ENCODE data around the gene CHRNA4.

CHRNA4 gene

DNA sequence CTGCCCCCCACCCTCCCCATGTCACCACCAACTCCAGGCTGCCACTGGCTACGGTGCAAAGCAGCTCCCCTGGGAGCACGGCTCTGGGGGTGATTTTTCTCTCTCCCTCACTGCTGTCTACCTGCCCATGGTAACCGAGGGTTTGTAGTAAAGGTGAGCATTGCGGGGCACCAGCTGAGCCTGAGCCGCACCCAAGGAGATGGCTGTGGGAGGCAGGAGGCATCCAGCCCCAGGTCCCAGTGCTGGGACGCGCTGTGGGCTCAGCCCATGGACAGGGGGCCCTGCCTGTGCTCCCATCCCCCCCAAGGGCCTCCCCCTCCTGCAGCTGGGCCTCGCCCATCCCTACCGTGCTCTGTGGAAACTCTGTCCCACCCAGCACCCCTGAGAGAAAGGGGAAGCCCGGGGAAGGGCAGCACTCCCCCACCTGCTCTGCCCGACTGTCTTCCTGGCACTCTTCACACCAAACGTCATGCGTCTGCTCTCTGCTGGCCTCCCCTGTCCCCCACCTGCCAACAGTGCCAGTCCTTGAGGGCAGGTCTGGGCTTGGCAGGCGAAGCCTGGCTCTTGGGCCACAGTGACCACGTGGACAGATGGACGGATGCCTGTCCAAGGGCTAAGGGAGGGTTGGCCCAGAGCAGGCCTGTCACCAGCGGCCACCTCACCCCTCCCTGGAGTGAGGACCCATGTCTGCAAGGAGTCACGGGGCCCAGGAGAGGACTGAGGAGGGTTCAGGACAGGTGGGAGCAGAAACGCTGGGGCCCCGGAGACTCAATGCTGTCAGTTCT lies 3.8 kb upstream of the CHRNA4 start:
- no peaks in the 10 kb centered on the region for H3K4me1 ChIP-seq (ENCODE audit: control insufficient read depth, insufficient read depth, low read length)
- no peak overlapping the region for H3K4me3 ChIP-seq (ENCODE audit: low read depth, low read length)
- H3K9me3 ChIP-seq (ENCODE audit: control insufficient read depth, insufficient read depth, low read length) = no peaks in the 10 kb centered on the region
- peaks cover 2% of the 10 kb centered on the region for H3K27me3 ChIP-seq (ENCODE audit: control insufficient read depth, insufficient read depth, low read length)
- H3K9ac ChIP-seq (ENCODE audit: low read depth, low read length) = peak overlapping the region; percentile 12
- H3K36me3 ChIP-seq (ENCODE audit: control insufficient read depth, insufficient read depth, low read length) = no peaks in the 10 kb centered on the region

DNA sequence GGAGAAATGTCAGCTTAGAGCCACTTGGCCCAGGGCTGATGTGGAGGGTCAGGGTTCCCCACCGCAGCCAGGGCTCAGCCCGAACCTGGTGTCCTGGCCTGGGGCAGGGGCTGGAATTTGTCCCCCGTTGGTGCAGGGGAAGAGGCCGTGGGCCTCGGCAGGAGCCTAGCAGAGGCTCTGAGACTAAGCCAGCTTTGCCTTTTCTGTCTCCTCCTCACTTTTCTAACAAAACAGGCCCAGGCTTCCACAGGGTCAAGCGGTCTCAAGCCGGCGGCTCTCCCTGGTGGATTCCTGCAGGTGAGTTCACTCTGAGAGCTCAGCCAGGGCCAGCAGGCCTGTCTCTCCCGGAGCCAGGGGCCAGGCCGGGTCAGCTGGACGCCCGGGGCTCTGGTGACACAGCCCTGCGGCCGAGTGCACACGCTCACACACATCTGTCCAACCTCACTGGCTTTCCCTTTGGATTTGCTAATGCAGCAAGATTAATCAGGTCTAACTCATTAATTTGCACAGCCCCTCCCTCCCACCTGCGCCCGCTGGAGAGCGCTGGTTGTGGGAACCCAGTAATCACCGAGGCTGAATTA lies 2.9 kb upstream of the CHRNA4 start:
- Histone ChIP-seq H3K9ac (ENCODE audit: low read depth, low read length) (no peak overlapping the region), H3K36me3 (ENCODE audit: control insufficient read depth, insufficient read depth, low read length) (no peaks in the 10 kb centered on the region), H3K27me3 (ENCODE audit: control insufficient read depth, insufficient read depth, low read length) (peaks cover 2% of the 10 kb centered on the region), H3K9me3 (ENCODE audit: control insufficient read depth, insufficient read depth, low read length) (no peaks in the 10 kb centered on the region), H3K4me1 (ENCODE audit: control insufficient read depth, insufficient read depth, low read length) (no peaks in the 10 kb centered on the region), H3K4me3 (ENCODE audit: low read depth, low read length) (no peak overlapping the region)

DNA sequence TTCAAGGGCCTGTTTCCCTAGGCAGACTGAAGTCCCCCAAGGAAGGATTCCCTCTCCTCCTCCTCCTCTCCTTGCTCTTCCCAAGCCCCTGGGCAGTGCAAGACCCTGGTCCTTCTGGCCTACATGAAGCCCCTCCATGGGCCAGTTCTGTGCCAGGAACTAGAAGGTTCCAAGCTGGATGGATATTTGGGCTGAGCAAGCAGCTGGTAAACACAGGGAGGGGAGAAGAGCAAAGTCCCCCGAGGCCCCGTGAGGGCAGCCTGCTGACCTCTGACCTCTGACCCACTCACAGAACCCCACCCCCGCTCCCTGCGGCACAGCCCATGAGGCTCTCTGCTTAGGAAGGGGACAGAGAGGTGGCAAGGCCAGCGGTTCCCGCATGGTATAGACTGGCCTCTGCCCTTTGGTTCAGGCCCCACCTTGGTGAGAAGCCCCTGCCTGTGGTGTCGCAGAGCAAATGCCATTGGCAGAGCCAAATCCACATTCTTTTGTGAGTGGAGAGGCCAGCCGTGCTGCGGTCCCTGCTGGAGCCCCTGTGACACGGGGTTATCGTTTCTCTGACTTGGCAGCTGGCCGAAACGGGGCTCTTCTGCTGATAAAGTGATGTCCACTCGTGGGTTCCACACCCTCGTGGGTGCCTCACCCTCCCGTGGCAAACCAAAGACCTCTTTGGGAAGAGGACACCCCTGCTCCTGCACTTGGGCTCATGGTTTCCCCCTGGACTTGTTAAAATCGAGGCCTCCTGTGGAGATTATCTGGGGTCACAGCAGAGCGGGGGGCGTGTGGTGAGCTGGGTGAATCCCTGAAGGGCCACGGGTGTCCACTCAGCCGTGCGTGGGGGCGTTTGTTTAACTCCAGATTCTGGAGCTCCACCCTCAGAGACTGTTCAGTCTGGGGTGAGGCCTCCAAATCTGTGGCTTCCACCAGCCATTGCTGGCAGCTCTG lies 2.1 kb upstream of the CHRNA4 start:
- Histone ChIP-seq H3K36me3 (ENCODE audit: control insufficient read depth, insufficient read depth, low read length) (no peaks in the 10 kb centered on the region), H3K4me1 (ENCODE audit: control insufficient read depth, insufficient read depth, low read length) (no peaks in the 10 kb centered on the region), H3K4me3 (ENCODE audit: low read depth, low read length) (no peak overlapping the region), H3K9ac (ENCODE audit: low read depth, low read length) (no peak overlapping the region), H3K27me3 (ENCODE audit: control insufficient read depth, insufficient read depth, low read length) (peaks cover 2% of the 10 kb centered on the region), H3K9me3 (ENCODE audit: control insufficient read depth, insufficient read depth, low read length) (no peaks in the 10 kb centered on the region)

DNA sequence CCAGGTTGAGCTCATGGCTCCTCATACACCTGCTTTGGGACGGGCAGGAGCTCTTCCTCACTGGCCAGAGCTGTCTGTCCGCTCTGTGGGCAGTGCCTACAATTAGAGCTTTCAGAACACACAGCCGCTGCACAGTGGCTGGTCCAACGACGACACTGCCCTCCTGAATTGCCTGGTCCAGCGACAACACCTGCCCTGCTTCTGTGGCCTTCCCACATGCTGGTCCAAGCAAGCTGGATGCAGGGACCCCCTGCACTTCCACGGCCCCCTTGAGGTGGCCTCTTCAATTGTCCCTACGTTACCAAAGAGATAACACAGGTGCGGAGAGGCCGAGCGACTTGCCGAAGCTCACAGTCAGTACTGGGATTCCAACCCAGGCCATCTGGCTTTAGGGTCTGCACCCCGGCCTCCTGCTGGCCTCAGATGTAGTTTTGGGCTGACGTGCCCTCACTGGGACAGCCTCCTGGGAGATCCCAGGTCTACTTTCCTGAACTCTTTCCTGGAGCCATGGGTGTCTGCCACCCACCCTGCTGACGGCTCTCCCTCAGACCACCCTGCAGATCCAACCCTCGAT lies 1.4 kb upstream of the CHRNA4 start:
- H3K27me3 ChIP-seq (ENCODE audit: control insufficient read depth, insufficient read depth, low read length) = peaks cover 2% of the 10 kb centered on the region
- H3K4me3 ChIP-seq (ENCODE audit: low read depth, low read length) = peak overlapping the region; percentile 37
- no peak overlapping the region for H3K9ac ChIP-seq (ENCODE audit: low read depth, low read length)
- no peaks in the 10 kb centered on the region for H3K4me1 ChIP-seq (ENCODE audit: control insufficient read depth, insufficient read depth, low read length)
- no peaks in the 10 kb centered on the region for H3K9me3 ChIP-seq (ENCODE audit: control insufficient read depth, insufficient read depth, low read length)
- H3K36me3 ChIP-seq (ENCODE audit: control insufficient read depth, insufficient read depth, low read length) = no peaks in the 10 kb centered on the region

DNA sequence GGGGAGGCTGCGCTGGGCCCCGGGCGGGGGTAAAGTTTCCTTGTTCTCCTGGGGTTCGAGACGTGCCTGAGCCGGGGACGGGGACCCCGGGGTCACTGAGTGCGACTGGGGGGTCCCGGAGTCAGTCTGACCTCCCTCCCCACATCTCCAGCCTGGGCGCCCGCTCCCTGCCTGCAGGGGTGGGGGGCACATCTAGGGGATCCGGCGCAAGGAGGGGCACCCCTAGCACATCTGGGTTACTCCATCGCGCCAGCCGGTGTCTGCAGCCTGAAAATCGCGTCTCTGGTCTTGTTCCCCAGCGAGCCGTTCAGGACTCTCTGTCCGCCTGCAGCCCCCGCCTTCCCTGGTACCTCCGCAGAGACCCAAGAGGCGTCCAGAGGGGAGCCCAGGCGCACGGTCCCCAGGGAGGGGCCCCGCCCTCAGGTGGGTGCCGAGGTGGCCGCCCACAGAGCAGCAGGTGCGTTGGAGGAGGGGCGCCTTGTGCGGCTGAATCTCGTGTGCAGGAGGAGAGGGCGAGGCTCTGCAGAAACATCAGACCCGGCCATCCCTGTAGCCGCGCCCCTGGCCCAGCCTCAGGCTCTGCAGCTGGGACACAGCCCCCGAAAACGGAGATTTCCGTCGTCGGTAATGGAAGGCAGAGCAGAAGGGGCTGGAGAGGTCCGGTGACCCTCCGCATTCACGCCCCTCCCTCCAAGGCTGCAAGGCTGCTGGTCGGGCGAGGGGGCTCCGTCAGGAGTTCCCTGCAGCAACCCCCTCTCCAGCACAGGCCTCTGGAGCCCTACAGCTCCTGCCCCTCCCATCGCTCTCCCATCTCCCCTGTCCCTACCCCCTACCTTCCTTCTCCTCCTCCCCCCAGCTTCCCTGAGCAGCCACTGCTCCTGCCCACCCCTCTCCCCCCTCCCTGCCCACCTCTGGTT lies 628 bp upstream of the CHRNA4 start:
- no peaks in the 10 kb centered on the region for H3K36me3 ChIP-seq (ENCODE audit: control insufficient read depth, insufficient read depth, low read length)
- peak overlapping the region; percentile 37 for H3K4me3 ChIP-seq (ENCODE audit: low read depth, low read length)
- H3K9ac ChIP-seq (ENCODE audit: low read depth, low read length) = no peak overlapping the region
- H3K27me3 ChIP-seq (ENCODE audit: control insufficient read depth, insufficient read depth, low read length) = peaks cover 2% of the 10 kb centered on the region
- H3K9me3 ChIP-seq (ENCODE audit: control insufficient read depth, insufficient read depth, low read length) = no peaks in the 10 kb centered on the region
- no peaks in the 10 kb centered on the region for H3K4me1 ChIP-seq (ENCODE audit: control insufficient read depth, insufficient read depth, low read length)

DNA sequence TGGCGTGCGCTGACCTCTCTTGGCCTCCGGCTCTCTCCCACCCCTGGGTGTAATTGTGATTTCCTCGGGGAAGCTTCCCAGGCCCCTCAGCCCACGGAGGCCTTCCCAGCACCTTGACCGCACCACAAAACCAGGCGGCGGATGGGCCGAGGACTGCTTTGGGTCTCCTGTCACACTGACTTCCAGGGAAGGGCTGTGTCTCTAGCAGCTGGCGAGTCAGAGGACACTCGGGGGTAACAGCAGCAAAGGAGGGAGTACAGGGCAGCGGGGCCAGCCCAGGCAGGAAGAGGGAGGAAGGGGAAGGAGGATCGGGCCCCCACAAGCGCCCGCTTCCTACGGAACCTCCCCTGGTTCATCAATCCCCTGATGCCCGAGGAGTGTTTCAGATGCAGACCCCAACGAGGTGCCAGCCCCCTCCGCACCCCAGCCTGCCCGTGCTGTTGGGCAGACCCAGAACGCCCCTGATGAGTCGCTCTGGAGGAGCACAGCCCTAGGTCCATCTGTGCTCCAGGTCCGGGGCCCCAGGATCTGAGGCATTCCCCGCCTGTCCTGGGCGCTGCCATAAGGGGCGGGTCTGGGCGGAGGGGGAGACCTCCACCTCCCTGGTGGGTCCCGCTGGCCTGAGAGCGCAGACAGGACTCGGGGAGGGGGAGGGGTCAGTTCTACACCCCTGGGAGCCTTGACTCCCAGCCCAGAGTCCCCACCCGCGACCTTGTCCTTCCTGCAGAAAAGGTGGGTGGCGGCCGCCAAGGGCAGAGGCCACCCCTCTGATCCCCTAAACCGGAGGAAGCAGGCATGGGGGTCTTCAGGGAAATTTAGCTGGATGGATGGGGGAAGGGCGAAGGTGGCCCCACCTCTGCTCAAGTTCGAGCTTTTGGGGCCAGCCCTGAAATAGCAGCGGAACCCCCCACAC lies 956 bp downstream of the CHRNA4 start:
- H3K27me3 ChIP-seq (ENCODE audit: control insufficient read depth, insufficient read depth, low read length) = peaks cover 2% of the 10 kb centered on the region
- no peaks in the 10 kb centered on the region for H3K4me1 ChIP-seq (ENCODE audit: control insufficient read depth, insufficient read depth, low read length)
- no peak overlapping the region for H3K9ac ChIP-seq (ENCODE audit: low read depth, low read length)
- H3K4me3 ChIP-seq (ENCODE audit: low read depth, low read length) = peak overlapping the region; percentile 43
- H3K9me3 ChIP-seq (ENCODE audit: control insufficient read depth, insufficient read depth, low read length) = no peaks in the 10 kb centered on the region
- no peaks in the 10 kb centered on the region for H3K36me3 ChIP-seq (ENCODE audit: control insufficient read depth, insufficient read depth, low read length)

DNA sequence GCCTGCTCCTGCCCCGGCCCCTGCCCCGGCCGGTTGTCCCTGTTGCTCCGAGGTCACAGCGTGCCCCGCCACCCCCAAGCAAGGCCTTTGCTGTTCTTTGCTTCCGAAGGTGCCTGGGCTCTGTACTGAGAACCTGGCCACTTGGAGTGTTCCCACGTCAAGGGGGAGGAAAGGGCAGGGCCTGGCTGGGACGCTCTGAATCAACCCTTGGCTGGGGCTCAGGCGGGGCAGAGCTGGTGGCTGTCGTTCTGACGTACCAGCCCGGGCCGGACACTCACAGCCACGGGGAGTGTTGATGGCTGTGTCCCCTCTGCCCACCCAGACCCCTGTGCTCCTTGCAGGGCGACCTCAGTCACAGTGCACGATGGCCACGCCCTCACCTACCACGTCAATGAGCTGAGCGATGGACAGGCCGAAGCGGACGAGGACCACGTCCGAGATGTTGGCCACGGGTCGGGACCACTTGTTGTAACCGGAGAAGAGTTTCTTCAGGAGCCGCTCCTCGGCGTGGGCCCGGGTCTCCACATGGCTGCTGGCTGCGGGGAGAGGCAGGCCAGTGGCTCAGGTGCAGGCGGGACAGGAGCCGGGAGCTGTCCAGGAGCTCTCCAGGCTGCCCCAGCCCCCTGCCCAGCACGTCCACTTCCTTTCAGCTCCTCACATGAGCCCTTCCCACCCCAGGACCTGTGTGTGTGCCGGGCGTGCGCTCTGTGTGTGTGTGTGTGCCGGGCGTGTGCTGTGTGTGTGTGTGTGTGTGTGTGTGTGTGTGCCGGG lies 1.8 kb downstream of the CHRNA4 start:
- Histone ChIP-seq H3K9ac (ENCODE audit: low read depth, low read length) (no peak overlapping the region), H3K9me3 (ENCODE audit: control insufficient read depth, insufficient read depth, low read length) (no peaks in the 10 kb centered on the region), H3K4me3 (ENCODE audit: low read depth, low read length) (no peak overlapping the region)

DNA sequence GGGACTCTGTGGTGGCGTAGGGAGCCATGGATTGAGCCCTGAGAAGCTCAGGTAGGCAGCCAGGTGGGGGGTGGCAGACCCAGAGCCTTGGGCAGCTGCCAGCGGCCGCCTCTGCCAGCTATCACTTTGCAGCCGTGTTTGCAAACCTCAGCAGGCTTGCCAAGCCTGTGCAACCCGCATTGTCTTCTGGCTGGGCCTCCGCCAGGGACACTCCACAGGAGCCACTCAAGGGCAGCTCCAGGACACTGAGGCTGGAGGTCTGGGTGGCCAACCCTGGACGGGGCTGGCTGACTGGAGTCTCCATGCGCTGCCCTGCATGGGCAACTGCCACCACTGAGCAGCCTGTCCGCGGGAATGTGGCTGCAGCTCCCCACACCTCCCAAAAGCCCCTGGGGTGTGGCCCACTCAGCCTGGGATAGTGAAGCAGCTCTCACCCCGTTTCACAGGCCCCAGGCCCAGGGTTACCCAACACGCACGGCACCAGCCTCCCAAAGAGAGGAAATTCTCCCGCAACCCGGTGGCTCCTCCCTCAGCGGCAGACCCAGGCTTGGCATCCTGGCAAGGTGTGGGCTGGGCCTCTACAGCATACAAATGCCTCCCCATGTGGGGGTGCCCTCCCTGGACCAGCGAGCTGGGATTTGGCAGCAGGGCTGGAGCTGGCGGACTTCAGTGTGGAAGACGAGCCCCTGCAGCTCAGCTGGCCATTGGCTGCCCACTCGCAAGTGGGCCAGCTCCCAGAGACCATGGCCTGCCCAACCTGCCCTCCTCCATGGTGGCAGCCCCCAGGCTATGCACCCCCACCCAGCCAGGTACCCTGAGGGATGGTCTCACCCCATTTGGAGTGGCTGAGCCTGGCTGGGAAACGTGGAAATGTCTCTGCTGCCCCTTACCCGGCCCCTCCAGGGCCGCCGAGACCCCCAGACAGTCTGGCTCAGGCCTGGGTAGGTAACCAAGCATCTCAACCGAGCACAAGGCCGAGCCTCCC lies 2.9 kb downstream of the CHRNA4 start:
- Histone ChIP-seq H3K4me1 (ENCODE audit: control insufficient read depth, insufficient read depth, low read length) (no peaks in the 10 kb centered on the region), H3K4me3 (ENCODE audit: low read depth, low read length) (no peak overlapping the region), H3K9ac (ENCODE audit: low read depth, low read length) (no peak overlapping the region), H3K27me3 (ENCODE audit: control insufficient read depth, insufficient read depth, low read length) (peaks cover 2% of the 10 kb centered on the region), H3K36me3 (ENCODE audit: control insufficient read depth, insufficient read depth, low read length) (no peaks in the 10 kb centered on the region), H3K9me3 (ENCODE audit: control insufficient read depth, insufficient read depth, low read length) (no peaks in the 10 kb centered on the region)

More for the DNA sequence above, 1.8 kb downstream of the CHRNA4 start:
- peaks cover 2% of the 10 kb centered on the region for H3K27me3 ChIP-seq (ENCODE audit: control insufficient read depth, insufficient read depth, low read length)
- no peaks in the 10 kb centered on the region for H3K4me1 ChIP-seq (ENCODE audit: control insufficient read depth, insufficient read depth, low read length)
- H3K36me3 ChIP-seq (ENCODE audit: control insufficient read depth, insufficient read depth, low read length) = no peaks in the 10 kb centered on the region
